Endodermal cell (in vitro differentiated cells): Measurements from ENCODE around the gene HECW1. TPM values are rescaled to one million over a fixed set of nuclear protein-coding genes. Genes with fewer than 3 reads are reported as not detected.
A peak's percentile ranks its signal among the peaks of the same experiment; 100 is the strongest.

Experiments
- DNase-seq: peaks from one replicate; pipeline ENCODE4 v3.0.0-alpha.2; 2017
- H3K27ac ChIP-seq: 2 replicates; pipeline ENCODE4 v1.5.1; 2013; ENCODE audit warnings: mild to moderate bottlenecking, low read depth, low read length, moderate library complexity
- H3K27me3 ChIP-seq: 2 replicates; pipeline ENCODE4 v1.6.1; 2013; ENCODE audit warnings: mild to moderate bottlenecking, low read length, moderate library complexity; ENCODE audit not compliant: insufficient read depth, control insufficient read depth, poor library complexity, severe bottlenecking
- H3K36me3 ChIP-seq: 2 replicates; pipeline ENCODE4 v1.7.0; 2013; ENCODE audit warnings: mild to moderate bottlenecking, low read length, moderate library complexity; ENCODE audit not compliant: control insufficient read depth, insufficient read depth
- H3K4me1 ChIP-seq: one replicate; pipeline ENCODE4 v1.7.0; 2013; ENCODE audit warnings: low read length; ENCODE audit not compliant: control insufficient read depth, insufficient read depth
- H3K4me3 ChIP-seq: 2 replicates; pipeline ENCODE4 v1.5.1; 2013; ENCODE audit warnings: mild to moderate bottlenecking, low read length, moderate library complexity
- H3K9ac ChIP-seq: 2 replicates; pipeline ENCODE4 v1.6.1; 2013; ENCODE audit warnings: mild to moderate bottlenecking, low read length, moderate library complexity; ENCODE audit not compliant: poor library complexity, severe bottlenecking; ENCODE audit errors: extremely low read depth
- H3K9me3 ChIP-seq: 2 replicates; pipeline ENCODE4 v1.6.1; 2013; ENCODE audit warnings: mild to moderate bottlenecking, low read length, moderate library complexity; ENCODE audit not compliant: control insufficient read depth
- H3K27ac Mint-ChIP-seq: 2 replicates; pipeline ENCODE4 v1.8.0; 2020; ENCODE audit warnings: mixed read lengths
- H3K27me3 Mint-ChIP-seq: 2 replicates; pipeline ENCODE4 v1.8.0; 2021; ENCODE audit warnings: mild to moderate bottlenecking, mixed read lengths; ENCODE audit not compliant: insufficient read depth
- H3K36me3 Mint-ChIP-seq: 2 replicates; pipeline ENCODE4 v1.8.0; 2020; ENCODE audit warnings: low read depth, mixed read lengths
- H3K4me1 Mint-ChIP-seq: 2 replicates; pipeline ENCODE4 v1.8.0; 2020; ENCODE audit warnings: mixed read lengths
- H3K4me3 Mint-ChIP-seq: 2 replicates; pipeline ENCODE4 v1.8.0; 2020; ENCODE audit warnings: mild to moderate bottlenecking, moderate library complexity, mixed read lengths
- H3K9me3 Mint-ChIP-seq: 2 replicates; pipeline ENCODE4 v1.8.0; 2020; ENCODE audit warnings: mild to moderate bottlenecking, mixed read lengths
- WGBS, 2 experiments: methylation state at CpG; one replicate each; pipeline versions ENCODE4 v1.1.5 to v1.1.7; 2013; ENCODE audit warnings: missing lambda C conversion rate in 2 of 2, mixed read lengths in 1 of 2; ENCODE audit not compliant: insufficient coverage in 1 of 2, insufficient read length in 1 of 2; 5-methylcytosine and 5-hydroxymethylcytosine counted together
- total RNA-seq, 2 donors: library from RNA; stranded (reverse); fragmentation: NEBNext Ultra II Directional in 1 of 2; extraction: Animal tissue kit (Norgen Biotek cat#: 25700) in 1 of 2; gene quantifications; 2 replicates in 1 of 2; 3 replicates in 1 of 2; pipeline ENCODE4 v1.2.1, GENCODE V29; 2021
- TF ChIP-seq, protein P1 (sequence below): fragments of 200-600 bp; sonication (generic); conservative IDR thresholded peaks from 2 replicates; pipeline ENCODE4 v1.5.0; 2021; ENCODE audit warnings: antibody characterized with exemption, mild to moderate bottlenecking

HECW1 gene
- total RNA-seq, 2 donors from 2014 or later = 4.6 to 12.0 TPM

DNA sequence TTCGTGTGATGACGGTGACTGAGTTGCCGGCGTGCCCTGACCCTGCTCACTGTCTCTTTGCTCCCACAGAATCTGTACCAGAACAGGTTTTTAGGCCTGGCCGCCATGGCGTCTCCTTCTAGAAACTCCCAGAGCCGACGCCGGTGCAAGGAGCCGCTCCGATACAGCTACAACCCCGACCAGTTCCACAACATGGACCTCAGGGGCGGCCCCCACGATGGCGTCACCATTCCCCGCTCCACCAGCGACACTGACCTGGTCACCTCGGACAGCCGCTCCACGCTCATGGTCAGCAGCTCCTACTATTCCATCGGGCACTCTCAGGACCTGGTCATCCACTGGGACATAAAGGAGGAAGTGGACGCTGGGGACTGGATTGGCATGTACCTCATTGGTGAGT lies 199.2 kb downstream of the HECW1 start:
- DNase-seq = no peak
- Histone ChIP-seq H3K9me3 (no peaks in the 10 kb centered on the region), H3K27me3 (no peaks in the 10 kb centered on the region), H3K36me3 (no peaks in the 10 kb centered on the region), H3K27ac (no peak overlapping the region), H3K4me3 (no peak overlapping the region), H3K4me1 (peaks cover 2% of the 10 kb centered on the region), H3K9ac (no peak overlapping the region)
- TF ChIP-seq, protein P1, sequence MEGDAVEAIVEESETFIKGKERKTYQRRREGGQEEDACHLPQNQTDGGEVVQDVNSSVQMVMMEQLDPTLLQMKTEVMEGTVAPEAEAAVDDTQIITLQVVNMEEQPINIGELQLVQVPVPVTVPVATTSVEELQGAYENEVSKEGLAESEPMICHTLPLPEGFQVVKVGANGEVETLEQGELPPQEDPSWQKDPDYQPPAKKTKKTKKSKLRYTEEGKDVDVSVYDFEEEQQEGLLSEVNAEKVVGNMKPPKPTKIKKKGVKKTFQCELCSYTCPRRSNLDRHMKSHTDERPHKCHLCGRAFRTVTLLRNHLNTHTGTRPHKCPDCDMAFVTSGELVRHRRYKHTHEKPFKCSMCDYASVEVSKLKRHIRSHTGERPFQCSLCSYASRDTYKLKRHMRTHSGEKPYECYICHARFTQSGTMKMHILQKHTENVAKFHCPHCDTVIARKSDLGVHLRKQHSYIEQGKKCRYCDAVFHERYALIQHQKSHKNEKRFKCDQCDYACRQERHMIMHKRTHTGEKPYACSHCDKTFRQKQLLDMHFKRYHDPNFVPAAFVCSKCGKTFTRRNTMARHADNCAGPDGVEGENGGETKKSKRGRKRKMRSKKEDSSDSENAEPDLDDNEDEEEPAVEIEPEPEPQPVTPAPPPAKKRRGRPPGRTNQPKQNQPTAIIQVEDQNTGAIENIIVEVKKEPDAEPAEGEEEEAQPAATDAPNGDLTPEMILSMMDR = no peak
- H3K27ac Mint-ChIP-seq = no peak overlapping the region
- H3K4me3 Mint-ChIP-seq = no peak overlapping the region
- 93 to 96% methylated on average over 12 to 22 of the region's 22 CpGs for WGBS, 2 experiments
- no peaks in the 10 kb centered on the region for H3K27me3 Mint-ChIP-seq
- H3K36me3 Mint-ChIP-seq = no peaks in the 10 kb centered on the region
- no peaks in the 10 kb centered on the region for H3K9me3 Mint-ChIP-seq
- peaks cover 5% of the 10 kb centered on the region for H3K4me1 Mint-ChIP-seq

DNA sequence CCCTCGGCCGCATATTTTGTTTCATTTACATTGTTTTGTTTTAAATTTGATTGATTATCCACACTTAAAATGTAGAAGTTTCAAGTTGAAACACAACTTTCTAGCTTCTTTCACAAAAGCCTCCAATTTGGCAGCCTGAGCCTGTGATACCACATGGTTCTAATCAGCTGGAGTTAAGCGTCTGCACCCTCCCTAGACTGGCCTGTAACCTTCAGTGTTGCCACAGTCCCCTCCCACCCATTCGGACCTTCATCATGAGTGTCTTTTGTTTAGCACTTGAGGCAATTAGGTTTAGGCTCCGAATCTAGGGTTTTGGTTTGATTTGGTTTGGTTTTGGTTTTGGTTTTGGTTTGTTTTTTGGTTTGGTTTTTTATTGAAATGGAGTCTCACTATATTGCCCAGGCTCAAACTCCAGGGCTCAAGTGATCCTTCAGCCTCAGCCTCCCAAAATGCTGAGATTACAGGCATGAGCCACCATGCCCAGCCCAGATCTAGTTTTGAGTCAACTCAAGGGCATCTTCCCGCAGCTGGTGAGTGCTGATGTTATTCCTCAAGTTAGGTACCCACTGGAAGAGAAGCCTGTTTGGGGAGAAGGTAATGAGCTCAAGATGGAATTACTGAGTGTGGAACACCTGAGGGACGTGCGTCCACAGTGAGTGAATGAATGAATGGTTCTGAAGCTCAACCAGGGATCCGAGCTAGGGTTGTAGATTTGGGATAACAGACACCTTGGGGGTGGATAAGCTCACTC lies 201.4 kb downstream of the HECW1 start:
- no peak overlapping the region for H3K4me3 ChIP-seq
- TF ChIP-seq, protein P1 = no peak
- no peaks in the 10 kb centered on the region for H3K27me3 ChIP-seq
- Mint-ChIP-seq H3K36me3 (no peaks in the 10 kb centered on the region), H3K9me3 (no peaks in the 10 kb centered on the region), H3K27me3 (no peaks in the 10 kb centered on the region), H3K4me3 (no peak overlapping the region), H3K27ac (no peak overlapping the region), H3K4me1 (peaks cover 5% of the 10 kb centered on the region)
- 91 to 94% methylated on average over 6 to 7 of the region's 9 CpGs for WGBS, 2 experiments
- no peak overlapping the region for H3K27ac ChIP-seq
- no peak for DNase-seq
- H3K4me1 ChIP-seq = peaks cover 2% of the 10 kb centered on the region
- H3K36me3 ChIP-seq = no peaks in the 10 kb centered on the region
- H3K9me3 ChIP-seq = no peaks in the 10 kb centered on the region
- no peak overlapping the region for H3K9ac ChIP-seq

DNA sequence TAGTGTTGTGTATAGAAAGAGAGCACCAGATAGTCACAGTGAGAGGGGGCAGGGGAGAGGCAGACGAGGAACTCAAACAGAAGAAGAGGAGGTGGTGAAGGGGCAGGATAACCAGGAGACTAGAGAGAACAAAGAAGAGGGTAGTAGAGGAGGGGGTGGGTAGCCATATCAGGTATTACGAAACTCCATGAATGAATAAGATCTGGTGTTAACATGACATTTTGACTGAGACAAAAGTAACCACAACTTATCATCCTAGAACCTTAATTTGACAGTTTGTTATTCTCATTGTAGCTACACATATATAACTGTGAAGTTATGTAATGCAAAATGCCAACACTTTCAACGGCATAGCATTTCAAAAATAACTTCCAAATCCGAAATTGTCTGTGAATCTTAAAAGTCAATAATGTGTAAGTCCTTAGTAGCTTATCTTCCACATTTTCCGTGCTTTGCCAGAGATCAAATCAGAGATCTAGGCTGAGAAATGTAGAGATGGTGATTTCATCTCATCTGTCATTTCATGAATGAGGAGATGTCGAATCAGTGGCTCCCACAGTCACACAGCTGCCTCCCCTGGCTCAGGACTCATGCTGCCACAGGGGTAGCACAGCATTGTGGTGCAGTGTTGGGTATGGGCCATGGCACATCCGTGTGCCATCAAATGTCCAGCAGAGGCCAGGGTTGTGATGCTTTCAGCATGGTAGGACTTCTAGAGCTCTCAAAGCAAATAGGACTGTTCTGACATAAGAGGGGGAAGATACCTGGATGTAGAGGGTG lies 202.1 kb downstream of the HECW1 start:
- H3K27me3 Mint-ChIP-seq = no peaks in the 10 kb centered on the region
- Histone ChIP-seq H3K27ac (no peak overlapping the region), H3K4me1 (peaks cover 2% of the 10 kb centered on the region), H3K9me3 (no peaks in the 10 kb centered on the region), H3K36me3 (no peaks in the 10 kb centered on the region), H3K4me3 (no peak overlapping the region), H3K9ac (no peak overlapping the region), H3K27me3 (no peaks in the 10 kb centered on the region)
- H3K9me3 Mint-ChIP-seq = no peaks in the 10 kb centered on the region
- 86 to 89% methylated on average over 5 to 7 of the region's 7 CpGs for WGBS, 2 experiments
- no peak overlapping the region for H3K4me3 Mint-ChIP-seq
- H3K36me3 Mint-ChIP-seq = no peaks in the 10 kb centered on the region
- H3K27ac Mint-ChIP-seq = no peak overlapping the region
- peaks cover 5% of the 10 kb centered on the region for H3K4me1 Mint-ChIP-seq
- no peak for DNase-seq
- TF ChIP-seq, protein P1 = peak; percentile 9
